Measurements from ENCODE around the gene OR5AU1.

Gene OR5AU1

GRCh38 chr14:21108791-21109190 is 47.1 kb downstream of the OR5AU1 start:
- H3K4me3 ChIP-seq (ENCODE audit: low read length), result no peak overlapping the region
- no peak for TF ChIP-seq CTCF (IDR thresholded peaks at IDR 0.05; ENCODE audit: insufficient read depth, low read depth, low read length, missing control alignments)
- no peak for DNase-seq (ENCODE audit: low read depth)

DNA sequence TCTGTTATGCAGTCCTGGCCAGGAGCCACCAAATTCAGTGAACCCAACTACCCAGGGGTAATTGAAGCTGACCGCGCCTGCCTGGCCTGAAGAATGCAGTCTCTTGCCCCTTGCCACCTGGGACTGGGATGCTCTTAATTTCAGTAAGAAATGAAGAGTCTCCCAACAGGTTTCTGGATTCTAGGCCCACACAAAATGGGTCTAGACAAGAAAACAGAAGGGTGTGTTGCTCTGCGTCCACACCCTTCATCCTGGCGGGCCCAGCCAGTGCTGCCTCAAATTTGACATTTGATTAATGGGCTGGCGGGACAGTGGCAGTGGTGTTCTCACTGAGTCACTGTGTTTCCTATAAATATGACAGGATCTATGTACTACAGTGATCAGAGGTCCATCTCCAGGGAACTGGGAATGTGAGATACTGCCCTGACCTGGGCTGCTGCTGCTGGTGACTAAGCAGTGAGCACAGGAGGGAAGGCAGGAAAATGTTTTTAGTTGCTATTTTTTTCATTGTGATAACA is 48.5 kb downstream of the OR5AU1 start:
- H3K4me3 ChIP-seq (ENCODE audit: low read length), result no peak overlapping the region
- peak; percentile 52 for DNase-seq (ENCODE audit: low read depth)
- TF ChIP-seq CTCF (IDR thresholded peaks at IDR 0.05; ENCODE audit: insufficient read depth, low read depth, low read length, missing control alignments), result no peak

DNA sequence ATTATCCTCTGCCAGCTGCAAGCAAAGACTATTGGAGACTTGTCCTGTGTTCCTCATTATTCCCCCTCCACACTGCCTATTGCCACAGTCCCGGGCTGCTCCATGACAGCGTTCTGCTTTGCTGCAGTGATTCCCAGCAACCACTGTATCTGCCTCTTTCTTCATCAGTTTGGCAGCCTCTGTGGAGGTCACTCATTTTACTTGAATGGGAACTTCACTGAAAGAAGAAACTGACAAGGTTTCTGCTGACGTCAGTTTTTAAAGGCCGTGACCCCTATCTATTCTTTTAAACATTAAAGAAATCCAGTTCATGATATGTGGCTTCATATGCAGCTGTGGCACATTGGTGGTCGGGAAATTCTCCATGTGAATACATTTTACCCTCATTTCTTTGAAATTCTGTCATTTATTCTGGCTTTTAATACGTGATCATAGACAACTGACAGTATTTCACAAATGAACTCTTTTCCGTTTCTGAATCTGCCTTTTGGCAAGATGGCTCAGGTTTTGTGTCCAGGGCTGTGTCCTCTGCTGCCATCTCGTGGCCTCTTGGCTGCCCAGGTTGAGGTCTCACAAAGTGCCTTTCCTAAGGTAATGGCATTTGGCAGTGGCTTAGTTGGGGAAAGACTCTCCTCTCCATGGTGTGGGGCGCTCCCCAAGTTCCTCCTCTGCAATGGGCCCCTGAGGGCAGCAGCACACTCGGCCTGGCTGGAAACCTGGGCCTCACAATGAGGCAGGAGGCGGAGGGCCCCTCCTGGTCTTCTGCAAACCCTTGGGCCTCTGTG is 49.2 kb downstream of the OR5AU1 start:
- H3K4me3 ChIP-seq (ENCODE audit: low read length), result no peak overlapping the region
- peak; percentile 81 for DNase-seq (ENCODE audit: low read depth)
- TF ChIP-seq CTCF (IDR thresholded peaks at IDR 0.05; ENCODE audit: insufficient read depth, low read depth, low read length, missing control alignments), result peak; percentile 94

DNA sequence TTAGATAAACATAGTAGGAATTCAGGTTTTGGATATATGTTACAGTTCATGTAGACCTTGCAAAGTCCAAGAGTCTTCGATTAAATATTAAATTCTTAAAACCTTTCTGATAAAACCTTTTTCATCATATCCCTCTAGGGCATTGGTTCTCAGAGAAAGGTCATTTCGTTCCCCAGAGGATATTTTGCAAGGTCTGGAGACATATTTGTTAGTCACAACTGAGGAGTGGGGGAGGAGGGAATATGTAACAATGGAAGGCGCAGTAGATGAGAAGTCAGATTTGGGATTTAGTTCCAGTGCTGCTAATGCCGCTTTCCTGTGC is 49.7 kb downstream of the OR5AU1 start:
- no peak for TF ChIP-seq CTCF (IDR thresholded peaks at IDR 0.05; ENCODE audit: insufficient read depth, low read depth, low read length, missing control alignments)
- DNase-seq (ENCODE audit: low read depth), result peak; percentile 82
- H3K4me3 ChIP-seq (ENCODE audit: low read length), result no peak overlapping the region

- no peak for TF ChIP-seq CTCF (IDR thresholded peaks at IDR 0.05; ENCODE audit: insufficient read depth, low read depth, low read length, missing control alignments)
- DNase-seq (ENCODE audit: low read depth), result no peak
- H3K4me3 ChIP-seq (ENCODE audit: low read length), result no peak overlapping the region
These were observed 50.8 kb downstream of the OR5AU1 start for GRCh38 chr14:21105095-21105494.
